HG03342 (cell line): ENCODE results near the gene TMPRSS3.

ENCODE experiments used
- ATAC-seq: cut with Tn5 transposase; IDR thresholded peaks from one replicate; pipeline ENCODE4 v1.9.1; 2021; ENCODE audit warnings: mild to moderate bottlenecking, moderate library complexity; ENCODE audit not compliant: unreplicated experiment

The TMPRSS3 gene

DNA sequence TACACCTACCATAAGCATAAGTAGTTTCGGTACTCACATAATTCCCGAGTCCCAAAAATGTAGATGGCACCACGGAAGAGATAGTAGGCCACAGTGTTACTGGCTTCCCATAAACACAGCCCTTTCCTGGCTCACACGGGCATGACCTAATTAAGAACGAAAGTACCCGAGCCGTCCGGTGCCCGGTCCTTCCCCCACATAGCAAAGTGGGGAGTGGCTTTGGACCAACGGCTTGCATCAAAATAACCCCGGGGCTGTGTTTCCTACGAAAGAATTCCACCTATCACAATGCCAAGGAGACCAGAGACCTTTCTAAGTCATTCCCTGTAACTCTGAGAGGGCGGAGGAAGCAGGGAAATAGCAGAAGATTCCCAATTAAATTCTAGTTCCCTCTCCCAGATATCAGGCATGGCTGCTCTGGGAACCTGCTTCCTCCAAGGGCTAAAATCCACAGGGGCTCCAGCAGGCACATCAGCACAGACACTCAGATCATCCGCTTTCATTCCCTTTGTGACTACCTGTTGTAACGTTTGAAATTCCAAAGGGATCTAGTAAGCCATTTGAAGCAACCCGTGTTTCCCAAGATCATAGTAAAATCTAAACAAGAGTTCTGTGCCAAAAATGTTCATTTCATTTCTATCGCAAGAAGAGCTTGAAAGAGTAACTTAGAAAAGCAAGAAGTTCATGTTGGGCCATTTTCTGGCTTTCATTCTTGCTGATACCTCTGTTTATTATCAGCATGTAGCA is at the start of gene TMPRSS3:
TSS of gene TMPRSS3 (minus strand) at position 148 of the 747 bp plus-strand sequence. CDS start 635 bp downstream, outside the sequence.
- ATAC-seq = no peak

DNA sequence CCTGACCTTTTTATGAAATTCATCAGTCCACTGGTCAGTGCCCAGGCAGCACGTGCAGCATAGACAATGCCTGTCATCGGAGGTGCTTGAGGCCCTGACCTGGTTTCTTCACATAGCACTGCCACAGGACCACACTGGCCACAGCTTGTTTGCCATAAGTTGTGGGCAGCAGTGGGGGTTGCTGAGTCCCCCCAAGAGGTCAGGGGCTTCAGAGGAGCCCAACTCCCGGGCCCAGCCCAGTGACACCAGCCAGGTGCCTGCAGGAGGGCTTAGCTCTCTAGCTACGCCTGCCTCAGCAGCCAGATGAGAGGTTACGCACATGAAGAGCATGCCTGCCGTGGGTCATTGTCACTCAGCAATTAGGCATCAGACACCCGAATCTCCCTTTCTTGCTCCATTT is 49.5 kb upstream of the TMPRSS3 start:
- no peak for ATAC-seq

DNA sequence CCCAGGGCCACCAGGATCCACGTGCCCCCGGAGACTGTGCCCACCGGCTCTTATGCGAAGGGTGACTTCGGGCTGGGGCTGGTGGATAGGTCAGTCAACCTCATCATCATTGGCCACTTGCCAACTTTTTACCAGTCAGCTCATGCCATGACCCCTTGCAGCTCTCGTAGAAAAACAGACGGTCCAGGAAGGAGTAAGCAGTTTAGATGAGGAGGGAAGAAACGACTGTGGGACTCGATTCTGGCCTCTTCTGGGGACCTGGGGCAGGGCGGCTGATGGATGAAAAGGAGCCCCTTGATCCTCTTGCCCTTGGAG is 48.9 kb upstream of the TMPRSS3 start:
- ATAC-seq = no peak

DNA sequence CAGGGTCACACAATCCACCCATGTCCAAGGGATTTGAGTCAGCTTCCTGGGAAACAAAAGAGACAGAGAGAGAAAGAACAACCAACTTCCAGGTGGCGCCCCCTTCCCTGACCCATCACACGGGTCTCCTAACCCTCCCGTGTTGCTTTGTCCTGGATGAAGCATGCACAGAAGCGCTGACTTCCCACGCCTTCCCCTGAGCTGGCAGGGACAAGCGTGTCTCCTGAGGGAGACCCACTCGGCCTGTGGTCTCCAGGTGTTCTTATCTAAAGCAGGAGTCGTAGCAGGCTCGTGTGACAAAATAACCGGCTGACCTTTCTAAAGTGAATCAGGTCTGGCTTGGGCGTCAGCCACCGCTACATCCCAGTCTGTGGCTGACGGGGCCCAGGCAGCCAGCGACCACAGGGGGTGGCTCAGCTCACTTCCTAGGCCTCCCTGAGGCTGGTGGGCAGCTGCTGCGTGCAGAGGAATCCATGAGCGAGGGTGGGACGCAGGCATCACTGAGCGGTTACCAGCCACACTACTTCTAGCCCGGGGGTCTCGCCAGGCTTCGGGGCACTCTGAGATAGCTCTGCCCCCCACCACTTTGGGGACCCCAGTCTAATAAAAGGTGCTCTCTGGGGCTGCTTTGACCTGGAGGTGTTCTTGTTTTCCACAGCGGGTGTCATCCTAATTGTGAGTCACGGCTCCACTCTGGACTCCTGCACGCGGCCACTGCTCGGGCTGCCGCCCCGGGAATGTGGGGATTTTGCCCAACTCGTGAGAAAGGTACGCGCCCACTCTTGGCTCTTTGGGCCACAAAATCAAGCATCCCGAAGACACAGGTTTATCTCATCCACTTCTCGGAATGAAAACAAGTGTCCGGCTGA is 48.3 kb upstream of the TMPRSS3 start:
- ATAC-seq = no peak

DNA sequence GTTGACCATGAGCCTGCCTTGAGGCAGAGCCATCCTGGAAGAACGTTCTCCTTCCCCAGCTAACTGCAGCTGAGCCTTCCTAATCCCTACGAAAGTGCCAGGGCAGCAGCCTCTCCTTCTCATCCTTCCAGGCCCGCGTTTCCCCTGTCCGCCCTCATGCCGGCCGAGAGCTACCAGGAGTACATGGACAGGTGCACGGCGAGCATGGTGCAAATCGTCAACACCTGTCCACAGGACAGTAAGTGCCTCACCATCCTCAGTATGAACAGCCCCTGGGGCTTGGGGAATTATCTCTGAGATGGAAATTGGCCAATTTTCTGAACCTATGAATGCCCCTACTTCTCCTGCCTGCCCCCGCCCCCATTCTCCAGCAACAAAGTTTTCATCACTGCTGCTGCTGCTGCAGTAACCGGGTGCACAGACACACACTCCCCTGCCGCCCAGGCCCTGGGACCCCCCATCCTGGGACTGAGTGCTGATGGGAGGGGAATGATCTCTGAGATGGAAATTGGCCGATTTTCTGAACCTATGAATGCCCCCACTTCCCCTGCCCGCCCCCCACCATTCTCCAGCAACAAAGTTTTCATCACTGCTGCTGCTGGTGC is 47.4 kb upstream of the TMPRSS3 start:
- ATAC-seq = no peak

DNA sequence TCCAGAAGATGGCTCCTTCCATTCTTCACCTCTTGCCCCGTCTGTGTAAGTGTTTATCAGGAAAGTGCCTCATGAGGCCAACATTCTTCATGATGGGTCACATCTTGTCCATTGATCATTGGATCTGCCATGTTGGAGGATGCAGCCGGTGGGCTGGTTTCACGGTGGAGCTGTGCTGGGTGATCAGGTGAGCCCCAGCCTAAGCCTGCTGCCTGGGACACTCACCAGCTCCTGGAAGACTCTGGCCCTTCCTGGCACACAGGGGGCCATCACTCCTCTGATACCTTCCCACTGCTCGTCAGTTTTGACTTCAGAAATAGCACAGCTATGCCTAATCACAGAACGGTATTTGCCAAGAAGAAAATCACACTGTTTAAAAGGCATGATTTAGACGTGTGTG is 46.1 kb upstream of the TMPRSS3 start:
- ATAC-seq = no peak

DNA sequence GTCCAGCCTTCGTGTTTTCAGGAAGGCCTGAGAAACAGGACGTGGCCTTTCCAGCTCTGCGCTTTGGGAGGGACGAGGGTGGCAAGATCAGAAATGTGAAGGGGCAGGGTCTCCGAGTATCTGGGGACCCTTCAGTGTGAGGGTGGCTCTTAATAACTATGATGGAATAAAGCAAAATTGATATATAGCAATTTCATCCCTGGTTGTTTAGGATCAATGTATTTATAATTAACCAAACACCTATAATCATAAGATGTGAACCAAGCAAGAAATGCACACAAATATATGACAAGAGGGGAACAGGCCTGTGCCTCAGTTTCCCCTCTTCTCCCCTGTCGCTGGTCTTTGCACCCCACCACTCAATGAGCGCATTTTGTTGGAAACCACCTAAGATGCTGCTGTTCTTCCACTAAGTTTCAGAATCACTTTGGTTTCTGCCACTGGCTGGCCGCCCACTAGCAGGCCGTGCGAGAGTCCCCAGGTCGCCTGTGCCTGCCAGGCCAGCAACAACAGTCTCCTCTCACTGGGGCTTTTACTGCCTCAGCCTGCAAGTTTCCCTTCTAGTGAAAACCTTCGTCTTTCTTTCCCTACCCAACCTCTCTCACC is 44.4 kb upstream of the TMPRSS3 start:
- peak; percentile 59 for ATAC-seq

DNA sequence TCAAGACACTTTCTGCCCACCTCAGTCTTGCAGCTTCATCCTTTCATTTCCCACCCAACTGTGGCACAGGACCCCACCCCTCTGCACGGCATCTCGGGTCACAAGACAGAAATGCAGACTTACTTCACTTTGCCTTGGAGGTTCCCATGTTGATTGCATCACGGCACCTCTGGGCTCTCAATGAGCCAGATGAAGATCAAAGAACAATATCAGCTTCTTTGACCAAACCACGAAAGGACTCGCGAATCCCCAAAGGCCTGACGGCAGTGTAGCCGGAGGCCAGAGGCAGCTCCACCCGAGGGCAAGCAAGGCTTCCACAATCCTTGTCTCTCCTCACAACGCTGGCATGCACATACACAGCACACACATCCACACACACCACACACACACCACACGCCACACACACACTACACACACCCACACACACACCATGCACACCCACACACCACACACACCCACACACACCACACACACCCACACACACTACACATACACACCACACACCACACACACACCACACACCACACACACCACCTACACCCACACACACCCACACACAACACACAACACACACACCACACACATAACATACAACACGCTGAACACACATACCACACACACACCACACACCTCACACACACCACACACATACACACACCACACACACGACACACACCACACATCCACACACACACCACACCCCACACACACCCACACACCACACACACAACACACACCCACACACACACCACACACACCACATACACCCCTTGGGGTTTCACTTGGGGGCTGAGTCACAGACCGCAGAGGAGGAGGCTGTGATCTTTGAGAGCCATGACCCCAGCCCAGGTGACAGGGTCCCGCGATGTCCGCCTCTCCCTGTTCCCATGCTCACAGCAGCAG is 43.7 kb upstream of the TMPRSS3 start:
- no peak for ATAC-seq

DNA sequence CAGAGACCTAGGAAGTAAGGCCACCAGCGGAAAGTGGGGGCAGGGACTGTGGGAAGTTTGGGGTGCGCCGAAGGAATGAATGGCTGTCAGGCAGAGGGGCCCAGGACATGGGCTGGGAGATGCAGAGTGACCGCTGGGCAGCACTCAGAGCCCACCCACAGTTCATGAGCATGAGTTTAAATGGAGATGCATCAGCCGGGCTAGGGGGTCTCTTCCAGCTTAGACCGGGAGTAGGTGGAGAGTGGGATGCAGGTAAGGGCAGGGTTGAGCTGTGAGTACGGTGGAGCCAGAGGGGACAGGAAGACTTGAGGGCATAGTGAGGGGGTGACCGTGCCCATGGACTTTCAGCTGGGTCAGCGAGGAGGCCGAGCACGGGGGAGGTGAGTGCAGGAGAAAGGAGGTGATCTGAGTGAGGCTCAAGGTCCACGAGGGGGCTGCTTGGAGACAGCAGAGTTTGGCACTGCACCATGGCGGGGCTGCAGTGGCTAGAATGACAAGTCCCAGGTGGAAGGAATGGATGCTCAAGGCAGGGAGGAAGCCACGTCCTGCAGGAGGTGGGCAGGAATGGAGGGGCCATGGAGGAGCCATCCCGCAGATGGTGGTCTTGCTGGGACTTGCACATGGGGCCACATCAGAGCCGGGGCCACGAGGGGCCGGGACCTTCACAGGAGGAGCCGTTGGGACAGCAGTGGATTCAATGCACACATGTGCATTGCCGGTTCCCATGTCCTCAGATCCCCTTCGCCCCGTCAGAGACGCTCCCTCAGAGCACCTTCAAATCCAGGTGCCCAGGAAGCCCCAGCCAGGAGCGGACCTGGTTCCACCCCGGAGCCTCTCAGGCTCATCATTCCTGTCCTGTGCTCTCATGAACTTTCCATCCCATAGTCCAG is 42.7 kb upstream of the TMPRSS3 start:
- ATAC-seq = no peak

DNA sequence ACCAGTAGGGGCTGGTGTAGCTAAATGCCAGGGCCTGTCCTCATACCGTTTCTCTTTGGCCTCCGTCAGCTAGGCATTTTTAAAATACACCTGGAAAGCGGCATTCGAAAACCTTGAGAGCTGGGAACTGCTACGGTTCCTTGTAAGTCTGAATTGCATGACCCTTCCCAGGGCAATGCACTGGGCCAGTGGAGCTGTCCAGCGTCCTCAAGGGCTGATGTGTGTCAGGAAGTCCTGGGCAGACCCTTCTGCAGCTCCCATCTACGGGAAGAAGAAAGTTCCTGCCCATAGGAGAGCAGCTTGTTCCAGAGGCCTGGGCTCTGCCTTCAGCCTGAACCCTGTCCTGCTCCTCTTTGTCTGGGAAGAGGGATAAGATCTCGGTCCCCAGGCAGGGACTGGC is 41.9 kb upstream of the TMPRSS3 start:
- no peak for ATAC-seq

DNA sequence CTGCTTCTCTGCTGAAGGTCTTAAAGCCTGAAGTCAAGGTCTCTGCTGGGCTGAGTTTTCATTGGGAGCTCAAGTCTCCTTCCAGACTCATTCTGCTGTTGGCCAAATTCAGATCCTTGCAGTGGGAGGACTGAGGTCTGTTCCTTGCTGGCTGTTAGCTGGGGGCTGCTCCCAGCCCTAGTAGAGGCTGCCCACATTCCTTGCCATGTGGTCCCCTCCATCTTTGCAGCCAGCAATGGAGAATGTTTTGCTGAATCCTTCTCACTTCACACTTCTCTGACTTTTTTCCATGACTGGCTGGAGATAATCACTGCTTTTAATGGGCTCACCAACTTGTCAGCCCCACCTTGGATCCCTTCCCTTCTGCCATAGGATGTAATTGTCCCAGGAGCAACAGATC is 41.1 kb upstream of the TMPRSS3 start:
- ATAC-seq = no peak

DNA sequence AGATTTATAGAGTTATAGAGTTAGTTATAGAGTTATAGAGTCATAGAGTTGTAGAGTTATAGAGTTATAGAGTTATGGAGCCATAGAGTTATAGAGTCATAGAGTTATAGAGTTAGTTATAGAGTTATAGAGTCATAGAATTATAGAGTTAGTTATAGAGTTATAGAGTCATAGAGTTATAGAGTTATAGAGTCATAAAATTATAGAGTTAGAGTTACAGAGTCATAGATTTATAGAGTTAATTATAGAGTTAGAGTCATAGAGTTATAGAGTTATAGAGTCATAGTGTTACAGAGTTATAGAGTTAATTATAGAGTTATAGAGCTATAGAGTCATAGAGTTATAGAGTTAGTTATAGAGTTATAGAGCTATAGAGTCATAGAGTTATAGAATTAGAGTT is 40.0 kb upstream of the TMPRSS3 start:
- ATAC-seq = no peak

DNA sequence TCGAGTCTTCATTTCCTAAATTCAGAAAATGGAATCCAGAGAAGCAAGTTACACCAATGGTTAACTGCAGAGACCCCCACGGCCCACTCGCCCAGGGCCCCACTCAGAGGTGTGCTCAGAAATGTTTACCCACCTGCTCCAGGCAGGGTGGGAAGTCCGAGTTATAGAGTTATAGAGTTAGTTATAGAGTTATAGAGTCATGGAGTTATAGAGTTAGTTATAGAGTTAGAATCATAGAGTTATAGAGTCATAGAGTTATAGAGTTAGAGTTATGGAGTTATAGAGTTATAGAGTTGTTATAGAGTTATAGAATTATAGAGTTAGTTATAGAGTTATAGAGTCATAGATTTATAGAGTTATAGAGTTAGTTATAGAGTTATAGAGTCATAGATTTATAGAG is 39.5 kb upstream of the TMPRSS3 start:
- ATAC-seq = no peak

DNA sequence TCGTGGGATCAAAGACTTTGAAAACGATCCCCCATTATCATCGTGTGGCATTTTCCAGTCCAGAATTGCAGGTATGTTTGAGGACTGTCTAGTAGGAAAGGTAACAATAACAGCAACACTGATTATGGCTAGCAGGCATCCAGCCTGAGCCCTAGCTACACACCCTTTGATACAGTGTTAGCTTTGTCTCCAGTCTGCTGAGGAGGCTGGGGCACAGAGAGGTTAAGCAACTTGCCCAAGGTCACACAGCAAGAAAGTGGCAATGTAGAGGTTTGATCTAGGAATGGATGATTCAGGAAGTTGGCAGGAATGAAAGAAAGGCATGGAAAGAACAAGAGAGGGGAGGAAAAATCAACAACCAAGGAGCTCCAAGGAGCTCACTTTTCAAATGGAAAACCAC is 39.0 kb upstream of the TMPRSS3 start:
- ATAC-seq = no peak

DNA sequence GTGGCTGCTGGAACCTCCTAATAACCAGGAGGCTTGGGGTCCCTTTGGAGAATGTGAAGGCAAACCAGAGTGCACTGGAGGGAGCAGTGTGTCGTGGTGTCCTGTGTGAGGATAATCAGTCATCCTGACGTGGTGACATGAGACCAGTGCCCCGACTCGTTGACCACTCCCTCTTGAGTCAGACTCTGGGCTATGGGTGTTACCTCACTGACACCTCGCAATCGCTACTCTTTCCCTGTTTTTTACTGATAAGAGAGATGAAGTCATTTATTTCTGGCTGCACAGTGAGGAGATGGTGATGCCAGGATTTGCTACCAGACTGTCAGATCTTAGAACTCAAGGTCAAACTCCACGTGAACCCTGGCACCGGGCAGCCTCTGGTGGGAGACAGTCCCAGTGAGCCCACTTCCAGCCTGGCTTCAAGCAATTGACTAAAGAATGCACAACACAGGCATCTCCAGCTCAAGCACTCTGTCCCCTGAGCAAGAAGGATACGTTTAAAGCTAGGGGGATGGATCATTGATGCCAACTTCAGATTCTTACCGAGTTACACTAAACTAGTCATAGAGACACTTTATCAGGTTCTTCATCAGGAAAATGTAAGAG is 38.2 kb upstream of the TMPRSS3 start:
- ATAC-seq = no peak

DNA sequence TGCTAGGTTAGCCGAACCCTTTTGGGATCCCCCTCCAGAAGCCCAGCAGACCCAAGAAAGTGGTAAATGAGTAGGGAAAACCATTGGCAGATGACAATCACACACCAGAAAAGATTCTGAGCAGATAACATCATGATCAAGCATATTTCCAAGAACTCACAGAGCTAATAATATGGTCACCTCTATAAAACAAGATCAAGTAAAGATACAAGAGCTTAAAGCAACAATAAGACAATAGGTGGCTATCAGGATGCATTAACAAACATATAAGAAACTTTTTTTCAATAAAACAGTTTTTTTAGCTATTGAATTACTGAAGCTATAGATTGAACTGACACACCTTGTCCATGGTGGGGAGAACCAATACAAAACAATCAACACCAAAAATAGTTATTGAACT is 36.8 kb upstream of the TMPRSS3 start:
- ATAC-seq = no peak

DNA sequence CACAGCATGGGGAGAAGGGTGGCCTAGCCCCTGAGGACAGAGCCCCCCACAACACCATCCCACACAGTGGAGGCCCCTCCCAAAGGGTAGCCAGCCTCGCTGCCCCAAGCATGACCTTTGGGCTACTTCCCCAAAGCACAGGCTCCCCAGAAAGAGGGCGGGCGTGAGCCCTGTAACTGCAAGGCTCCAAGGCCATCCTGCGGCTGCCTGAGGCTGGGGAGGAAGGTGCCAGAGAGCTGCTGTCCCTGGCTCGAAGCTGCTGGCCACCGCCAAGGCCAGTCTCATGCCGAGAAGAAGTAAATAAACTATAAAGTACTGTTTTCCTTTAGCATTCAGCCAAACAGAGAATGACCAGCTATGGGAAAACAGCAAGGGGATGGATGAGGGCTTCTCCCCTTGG is 35.3 kb upstream of the TMPRSS3 start:
- ATAC-seq = no peak

DNA sequence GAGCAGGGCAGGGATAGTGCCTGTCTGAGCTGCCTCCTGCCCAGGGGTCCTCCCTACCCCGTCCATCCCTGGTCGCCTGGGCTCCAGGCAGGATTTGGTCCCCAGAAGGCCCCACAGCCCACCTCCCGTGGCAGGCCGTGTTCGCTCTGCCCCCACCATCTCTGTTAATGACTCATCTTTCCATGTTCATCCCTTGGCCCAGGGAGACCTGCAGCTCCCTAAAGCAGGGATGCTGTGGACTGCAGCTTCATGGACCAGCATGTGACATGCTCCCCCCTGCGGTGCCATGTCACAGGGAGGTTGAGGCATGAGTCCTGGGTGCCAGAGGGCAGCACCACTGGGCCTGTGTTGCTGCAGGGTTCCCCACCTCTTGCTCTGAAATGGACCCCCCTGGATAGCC is 34.7 kb upstream of the TMPRSS3 start:
- ATAC-seq = no peak

DNA sequence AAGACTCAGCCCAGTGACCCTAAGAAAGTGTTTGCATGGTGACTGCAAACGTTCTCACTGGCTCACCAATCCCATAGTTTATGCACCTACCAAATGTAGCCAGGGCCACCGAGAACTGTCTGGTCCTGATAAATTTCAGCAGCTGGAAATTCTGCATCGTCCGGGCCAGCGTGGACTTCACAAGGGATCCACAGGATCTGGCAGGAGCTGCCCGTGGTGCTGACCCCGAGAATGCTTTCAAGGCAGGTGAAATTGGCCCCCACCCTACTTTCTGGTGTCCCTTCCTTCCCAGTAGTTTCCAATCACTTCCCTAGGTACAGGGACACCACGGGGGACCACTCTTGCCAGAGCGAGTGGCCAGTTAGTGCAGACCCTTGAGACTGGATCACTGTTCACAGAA is 34.0 kb upstream of the TMPRSS3 start:
- ATAC-seq = no peak
